Measurements from ENCODE around the gene UBXN7. TPM values are rescaled to one million over a fixed set of nuclear protein-coding genes. Genes with fewer than 3 reads are reported as not detected.

Gene UBXN7
- polyA plus RNA-seq, 1 donor from 2014 or later, result 19.6 TPM

GRCh38 chr3:196340466-196340865 is 91.8 kb downstream of the UBXN7 start:
- no peaks in the 10 kb centered on the region for H3K9me2 ChIP-seq (ENCODE audit: insufficient read depth, low read length)
- no peaks in the 10 kb centered on the region for H3K79me2 ChIP-seq (replicated peaks; ENCODE audit: insufficient read depth, low read length)
- H3K4me3 ChIP-seq (ENCODE audit: low read length), result no peak overlapping the region
- H3K36me3 ChIP-seq (ENCODE audit: insufficient read depth, low read length), result no peaks in the 10 kb centered on the region
- no peaks in the 10 kb centered on the region for H4K20me1 ChIP-seq (ENCODE audit: insufficient read depth)
- no peaks in the 10 kb centered on the region for H3K27me3 ChIP-seq (ENCODE audit: insufficient read depth, low read depth, low read length)
- H3K9ac ChIP-seq (ENCODE audit: low read length), result no peak overlapping the region
- no peaks in the 10 kb centered on the region for H3K9me3 ChIP-seq (ENCODE audit: low read length)
- no peak overlapping the region for H2AFZ ChIP-seq (ENCODE audit: low read depth, low read length)
- no peak overlapping the region for H3K27ac ChIP-seq (ENCODE audit: low read length)
- no peaks in the 10 kb centered on the region for H3F3A ChIP-seq (ENCODE audit: insufficient read depth, low read length, poor library complexity, severe bottlenecking)
- TF ChIP-seq EP300 (conservative IDR thresholded peaks at IDR 0.05; ENCODE audit: poor library complexity, severe bottlenecking), result no peak
- TF ChIP-seq MXI1 (conservative IDR thresholded peaks at IDR 0.05; ENCODE audit: poor library complexity, severe bottlenecking), result no peak
- no peak for TF ChIP-seq TAF1 (IDR thresholded peaks at IDR 0.05; ENCODE audit: low read depth)
- TF ChIP-seq SMC3 (conservative IDR thresholded peaks at IDR 0.05; ENCODE audit: poor library complexity), result no peak
- no peak for TF ChIP-seq CTCF (IDR thresholded peaks at IDR 0.05; ENCODE audit: poor library complexity, severe bottlenecking)
- TF ChIP-seq POLR2AphosphoS5 (IDR thresholded peaks at IDR 0.05), result no peak
- no peak for TF ChIP-seq EZH2 (IDR thresholded peaks at IDR 0.05; ENCODE audit: borderline replicate concordance, insufficient read depth, low read length, poor library complexity, severe bottlenecking)
- TF ChIP-seq RAD21 (conservative IDR thresholded peaks at IDR 0.05), result no peak
- no peak for TF ChIP-seq REST (IDR thresholded peaks at IDR 0.05; ENCODE audit: borderline replicate concordance)
- no peak overlapping the region for H3K4me2 ChIP-seq (ENCODE audit: low read length)

- H3K27ac ChIP-seq (ENCODE audit: low read length), result no peak overlapping the region
Measured at GRCh38 chr3:196339493-196340254, 92.6 kb downstream of the UBXN7 start.

More at GRCh38 chr3:196339493-196340254, 92.6 kb downstream of the UBXN7 start:
- no peaks in the 10 kb centered on the region for H4K20me1 ChIP-seq (ENCODE audit: insufficient read depth)
- no peaks in the 10 kb centered on the region for H3K9me2 ChIP-seq (ENCODE audit: insufficient read depth, low read length)
- H3F3A ChIP-seq (ENCODE audit: insufficient read depth, low read length, poor library complexity, severe bottlenecking), result no peaks in the 10 kb centered on the region
- no peak overlapping the region for H3K4me2 ChIP-seq (ENCODE audit: low read length)
- H3K9ac ChIP-seq (ENCODE audit: low read length), result no peak overlapping the region
- no peaks in the 10 kb centered on the region for H3K36me3 ChIP-seq (ENCODE audit: insufficient read depth, low read length)
- H3K79me2 ChIP-seq (replicated peaks; ENCODE audit: insufficient read depth, low read length), result no peaks in the 10 kb centered on the region
- no peaks in the 10 kb centered on the region for H3K27me3 ChIP-seq (ENCODE audit: insufficient read depth, low read depth, low read length)
- no peak overlapping the region for H2AFZ ChIP-seq (ENCODE audit: low read depth, low read length)
- H3K9me3 ChIP-seq (ENCODE audit: low read length), result no peaks in the 10 kb centered on the region
- H3K4me3 ChIP-seq (ENCODE audit: low read length), result no peak overlapping the region
- no peak for TF ChIP-seq POLR2AphosphoS5 (IDR thresholded peaks at IDR 0.05)
- TF ChIP-seq EZH2 (IDR thresholded peaks at IDR 0.05; ENCODE audit: borderline replicate concordance, insufficient read depth, low read length, poor library complexity, severe bottlenecking), result no peak
- TF ChIP-seq SMC3 (conservative IDR thresholded peaks at IDR 0.05; ENCODE audit: poor library complexity), result no peak
- TF ChIP-seq TAF1 (IDR thresholded peaks at IDR 0.05; ENCODE audit: low read depth), result no peak
